Thyroid gland (tissue), 4 donors: Measurements from ENCODE around the gene RHOJ. TPM values are rescaled to one million over a fixed set of nuclear protein-coding genes. Genes with fewer than 3 reads are reported as not detected.

Source experiments
- DNase-seq, 2 donors: peaks; one replicate each; pipeline ENCODE4 v3.0.0-alpha.2; 2019
- H3K27ac ChIP-seq, 3 donors: fragments of 200-600 bp; sonication (generic); 1 replicate in 2 of 3; 2 replicates in 1 of 3; pipeline ENCODE4 v1.5.1; 2016 to 2019; ENCODE audit warnings: mild to moderate bottlenecking in 1 of 3, moderate library complexity in 1 of 3
- H3K27me3 ChIP-seq: fragments of 200-600 bp; sonication (generic); one replicate; pipeline ENCODE4 v1.5.1; 2019
- H3K36me3 ChIP-seq, 2 donors: fragments of 200-600 bp; sonication (generic); one replicate each; pipeline ENCODE4 v1.5.1; 2016 to 2019
- H3K4me1 ChIP-seq, 2 donors: fragments of 200-600 bp; sonication (generic); one replicate each; pipeline ENCODE4 v1.5.1; 2017 to 2019
- H3K4me3 ChIP-seq, 3 donors: fragments of 200-600 bp; sonication (generic); replicated peaks in 1 of 3; 1 replicate in 2 of 3; 2 replicates in 1 of 3; pipeline ENCODE4 v1.5.1; 2016; ENCODE audit warnings: mild to moderate bottlenecking in 1 of 3
- H3K9me3 ChIP-seq: fragments of 200-600 bp; sonication (generic); one replicate; pipeline ENCODE4 v1.5.1; 2017
- POLR2A ChIP-seq, 2 donors: fragments of 450-650 bp; IDR thresholded peaks; one replicate each; pipeline ENCODE4 v1.6.1; 2017; ENCODE audit warnings: antibody characterized with exemption in 2 of 2, mild to moderate bottlenecking in 2 of 2, moderate library complexity in 1 of 2
- WGBS, 2 donors: methylation state at CpG; one replicate each; pipeline ENCODE4 v1.1.5; 2017; 5-methylcytosine and 5-hydroxymethylcytosine counted together
- intact Hi-C: fragments of 100-400 bp; cut with DNase I; formaldehyde crosslinking; loops from one replicate; pipeline ENCODE4 v1.15.1; 2023
- total RNA-seq, 4 donors: library from RNA; depleted of rRNA; stranded (reverse); fragments of >200 nt; gene quantifications; one replicate each; pipeline ENCODE4 v1.2.3, GENCODE V29; 2016
- TF ChIP-seq, protein P1 (sequence below), 6 experiments: fragments of 200-600 bp in 3 of 6; fragments of 450-650 bp in 3 of 6; sonication (generic) in 3 of 6; IDR thresholded peaks; one replicate each; pipeline ENCODE4 v1.5.1; 2016 to 2019; ENCODE audit warnings: antibody characterized with exemption in 6 of 6, mild to moderate bottlenecking in 2 of 6, inconsistent platforms in 1 of 6, moderate library complexity in 1 of 6

RHOJ gene
- total RNA-seq, 4 donors from 2014 or later: 10.3 to 23.0 (median 15.4) TPM

GRCh38 chr14:63241096-63241495, 36.9 kb downstream of the RHOJ start:
- intact Hi-C loops: no loop called here
- no peaks in the 10 kb centered on the region for H3K36me3 ChIP-seq
- no peaks in the 10 kb centered on the region for H3K4me1 ChIP-seq
- H3K27me3 ChIP-seq: no peaks in the 10 kb centered on the region
- no peak overlapping the region for H3K27ac ChIP-seq
- WGBS, 2 donors: 90 to 91% methylated on average over 4 of the region's 4 CpGs
- TF ChIP-seq, protein P1, sequence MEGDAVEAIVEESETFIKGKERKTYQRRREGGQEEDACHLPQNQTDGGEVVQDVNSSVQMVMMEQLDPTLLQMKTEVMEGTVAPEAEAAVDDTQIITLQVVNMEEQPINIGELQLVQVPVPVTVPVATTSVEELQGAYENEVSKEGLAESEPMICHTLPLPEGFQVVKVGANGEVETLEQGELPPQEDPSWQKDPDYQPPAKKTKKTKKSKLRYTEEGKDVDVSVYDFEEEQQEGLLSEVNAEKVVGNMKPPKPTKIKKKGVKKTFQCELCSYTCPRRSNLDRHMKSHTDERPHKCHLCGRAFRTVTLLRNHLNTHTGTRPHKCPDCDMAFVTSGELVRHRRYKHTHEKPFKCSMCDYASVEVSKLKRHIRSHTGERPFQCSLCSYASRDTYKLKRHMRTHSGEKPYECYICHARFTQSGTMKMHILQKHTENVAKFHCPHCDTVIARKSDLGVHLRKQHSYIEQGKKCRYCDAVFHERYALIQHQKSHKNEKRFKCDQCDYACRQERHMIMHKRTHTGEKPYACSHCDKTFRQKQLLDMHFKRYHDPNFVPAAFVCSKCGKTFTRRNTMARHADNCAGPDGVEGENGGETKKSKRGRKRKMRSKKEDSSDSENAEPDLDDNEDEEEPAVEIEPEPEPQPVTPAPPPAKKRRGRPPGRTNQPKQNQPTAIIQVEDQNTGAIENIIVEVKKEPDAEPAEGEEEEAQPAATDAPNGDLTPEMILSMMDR (IDR thresholded peaks at IDR 0.05): no peak
- TF ChIP-seq POLR2A (IDR thresholded peaks at IDR 0.05): no peak
- H3K4me3 ChIP-seq: no peak overlapping the region
- no peaks in the 10 kb centered on the region for H3K9me3 ChIP-seq
- no peak for DNase-seq

DNA sequence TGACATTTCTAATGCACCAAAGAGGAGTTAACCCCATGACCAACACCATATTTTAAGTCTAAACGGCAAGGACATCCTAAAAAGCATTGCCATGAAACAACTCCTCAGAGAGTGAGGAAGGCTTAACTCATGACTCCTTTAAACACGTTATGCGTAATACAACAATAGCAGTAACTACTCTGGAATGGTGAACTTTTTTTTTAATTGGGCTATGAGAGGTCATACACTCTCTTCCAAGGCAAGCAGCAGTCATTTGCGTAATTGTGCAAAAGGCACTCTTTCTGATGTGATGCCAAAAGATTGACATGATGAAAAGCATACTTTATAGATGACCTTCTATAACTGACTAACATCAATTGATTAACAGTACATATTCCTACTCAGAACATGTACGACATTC, 39.4 kb downstream of the RHOJ start:
- H3K36me3 ChIP-seq: no peaks in the 10 kb centered on the region
- no peak for DNase-seq
- intact Hi-C loops: no loop called here
- no peaks in the 10 kb centered on the region for H3K27me3 ChIP-seq
- H3K4me3 ChIP-seq: no peak overlapping the region
- WGBS, 2 donors: 90% methylated on average over 5 of the region's 5 CpGs
- H3K4me1 ChIP-seq: no peaks in the 10 kb centered on the region
- H3K27ac ChIP-seq: no peak overlapping the region
- H3K9me3 ChIP-seq: no peaks in the 10 kb centered on the region
- TF ChIP-seq, protein P1 (IDR thresholded peaks at IDR 0.05): no peak
- no peak for TF ChIP-seq POLR2A (IDR thresholded peaks at IDR 0.05)

- no peak overlapping the region for H3K4me3 ChIP-seq
- TF ChIP-seq, protein P1 (IDR thresholded peaks at IDR 0.05): no peak
- TF ChIP-seq POLR2A (IDR thresholded peaks at IDR 0.05): no peak
- H3K4me1 ChIP-seq: no peaks in the 10 kb centered on the region
- H3K9me3 ChIP-seq: no peaks in the 10 kb centered on the region
- no peaks in the 10 kb centered on the region for H3K27me3 ChIP-seq
- H3K27ac ChIP-seq: no peak overlapping the region
- intact Hi-C loops: no loop called here
- no peaks in the 10 kb centered on the region for H3K36me3 ChIP-seq
- no peak for DNase-seq
- WGBS, 2 donors: 64 to 68% methylated on average over 1 of the region's 1 CpG
Measured at GRCh38 chr14:63245893-63246292, 41.6 kb downstream of the RHOJ start.

DNA sequence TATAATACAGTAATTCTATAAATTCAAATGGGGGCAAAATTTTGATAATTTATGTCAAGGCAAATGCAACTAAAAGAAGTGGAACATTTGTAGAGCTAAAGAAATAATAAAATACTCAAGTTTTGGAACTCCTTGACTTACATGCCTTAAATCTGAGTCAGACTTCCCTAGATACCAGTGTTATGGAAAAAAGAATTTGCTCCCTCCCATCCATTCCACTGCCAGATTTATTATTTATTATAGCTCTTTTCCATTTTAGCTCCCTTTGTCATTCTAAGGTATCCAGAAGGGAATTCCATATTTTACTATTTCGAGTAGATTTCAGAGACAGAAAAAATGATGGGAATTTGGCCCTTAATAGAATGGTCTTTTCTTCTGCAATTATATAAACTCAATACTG, 44.0 kb downstream of the RHOJ start:
- Histone ChIP-seq H3K36me3 (no peaks in the 10 kb centered on the region), H3K9me3 (no peaks in the 10 kb centered on the region), H3K27me3 (no peaks in the 10 kb centered on the region), H3K4me3 (no peak overlapping the region), H3K27ac (no peak overlapping the region), H3K4me1 (no peaks in the 10 kb centered on the region)
- no peak for TF ChIP-seq POLR2A (IDR thresholded peaks at IDR 0.05)
- TF ChIP-seq, protein P1 (IDR thresholded peaks at IDR 0.05): no peak
- no peak for DNase-seq
- WGBS, 2 donors: 55 to 77% methylated on average over 1 of the region's 1 CpG
- intact Hi-C loops: no loop called here

GRCh38 chr14:63249092-63249491, 44.8 kb downstream of the RHOJ start:
- H3K9me3 ChIP-seq: no peaks in the 10 kb centered on the region
- H3K4me1 ChIP-seq: no peaks in the 10 kb centered on the region
- no peak for DNase-seq
- H3K36me3 ChIP-seq: no peaks in the 10 kb centered on the region
- 56 to 64% methylated on average over 2 of the region's 2 CpGs for WGBS, 2 donors
- no peak overlapping the region for H3K27ac ChIP-seq
- intact Hi-C loops: no loop called here
- H3K4me3 ChIP-seq: no peak overlapping the region
- no peaks in the 10 kb centered on the region for H3K27me3 ChIP-seq
- TF ChIP-seq POLR2A (IDR thresholded peaks at IDR 0.05): no peak
- TF ChIP-seq, protein P1 (IDR thresholded peaks at IDR 0.05): no peak
